Measurements from ENCODE around the gene SHB.

GRCh38 chr9:38026021-38026809 lies 42.8 kb downstream of the SHB start:
- TF ChIP-seq CTCF (conservative IDR thresholded peaks at IDR 0.05; ENCODE audit: low read depth, low read length) = no peak
- TF ChIP-seq EZH2phosphoT487 (IDR thresholded peaks at IDR 0.05; ENCODE audit: borderline replicate concordance, low read length) = no peak
- no peak for TF ChIP-seq EZH2 (IDR thresholded peaks at IDR 0.05; ENCODE audit: low read length, unreplicated experiment)
